Medulla oblongata (tissue), 1 donor: ENCODE data around the gene XYLT1.

ENCODE experiments used
- DNase-seq: peaks from one replicate; pipeline ENCODE4 v3.0.0-alpha.2; 2015; ENCODE audit errors: extremely low spot score

The XYLT1 gene

DNA sequence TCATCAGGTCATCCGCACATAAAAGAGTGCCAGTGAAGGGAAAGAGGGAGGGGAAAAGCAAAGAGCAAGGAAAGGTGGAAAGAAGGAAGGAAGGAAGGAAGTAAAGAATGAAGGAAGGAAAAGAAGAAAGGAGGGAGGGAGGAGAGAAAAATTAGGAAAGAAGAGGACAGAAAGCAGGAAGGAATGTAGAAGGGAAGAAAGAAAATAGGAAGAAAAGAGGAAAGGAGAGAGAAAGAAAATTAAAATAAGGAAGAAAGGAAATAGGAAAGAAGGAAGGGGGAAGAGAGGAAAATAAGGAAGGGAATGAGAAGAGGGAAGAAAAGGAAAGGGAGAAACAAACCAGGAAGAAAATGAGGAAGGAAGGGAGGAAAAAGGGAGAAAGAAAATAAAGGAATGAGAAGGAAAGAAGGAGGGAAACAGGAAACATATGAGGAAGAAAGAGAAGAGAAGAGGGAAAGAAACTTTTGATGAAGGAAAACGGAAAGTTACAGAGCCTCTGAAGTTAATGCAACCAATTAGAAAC is 212.6 kb downstream of the XYLT1 start:
- no peak for DNase-seq

DNA sequence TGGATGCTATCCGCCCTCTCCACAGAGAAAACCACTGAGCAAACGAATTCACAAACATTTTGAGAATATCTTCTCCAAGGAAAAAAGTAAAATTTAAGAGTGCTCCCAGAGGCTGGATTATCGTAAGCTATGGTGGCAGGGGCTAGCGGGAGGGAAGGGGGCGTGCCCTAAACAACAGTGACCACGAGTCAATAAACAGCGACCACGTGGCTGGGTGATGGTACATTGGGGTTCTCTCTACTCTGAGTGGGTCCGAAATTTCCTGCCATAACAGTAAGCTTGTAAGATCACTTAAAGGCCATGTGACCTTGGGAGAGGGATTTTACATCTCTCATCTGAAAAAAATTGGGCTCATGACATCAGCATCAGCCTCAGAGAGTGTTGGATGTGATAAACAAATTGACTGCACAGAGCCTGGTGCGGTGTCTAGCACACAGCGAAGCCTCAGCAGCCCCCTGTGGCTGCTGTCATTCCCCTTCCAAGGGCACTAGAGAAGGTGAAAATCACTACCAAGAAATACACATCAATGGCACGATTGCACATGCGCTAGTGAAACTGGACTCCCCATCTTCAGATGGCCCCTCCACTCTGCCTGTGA is 213.2 kb downstream of the XYLT1 start:
- DNase-seq = no peak

DNA sequence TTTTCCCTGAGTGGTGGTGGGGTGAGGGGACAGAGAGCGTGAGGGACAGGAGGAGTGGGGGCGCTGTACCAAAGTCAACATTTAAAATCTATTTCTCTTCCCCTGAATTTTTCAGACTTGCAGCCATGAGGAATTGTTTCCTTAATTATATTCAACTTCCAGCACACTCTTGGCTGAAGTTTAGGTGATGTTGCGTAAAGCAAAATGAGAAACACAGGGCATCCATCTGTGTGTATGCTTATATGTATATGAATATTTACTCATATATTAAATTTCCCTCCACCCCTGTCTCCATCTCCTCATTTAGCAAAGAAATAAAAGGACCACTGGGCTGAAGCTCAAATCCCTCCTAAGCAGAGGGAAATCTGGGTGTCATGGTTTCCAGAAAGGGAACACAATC is 218.1 kb downstream of the XYLT1 start:
- no peak for DNase-seq

DNA sequence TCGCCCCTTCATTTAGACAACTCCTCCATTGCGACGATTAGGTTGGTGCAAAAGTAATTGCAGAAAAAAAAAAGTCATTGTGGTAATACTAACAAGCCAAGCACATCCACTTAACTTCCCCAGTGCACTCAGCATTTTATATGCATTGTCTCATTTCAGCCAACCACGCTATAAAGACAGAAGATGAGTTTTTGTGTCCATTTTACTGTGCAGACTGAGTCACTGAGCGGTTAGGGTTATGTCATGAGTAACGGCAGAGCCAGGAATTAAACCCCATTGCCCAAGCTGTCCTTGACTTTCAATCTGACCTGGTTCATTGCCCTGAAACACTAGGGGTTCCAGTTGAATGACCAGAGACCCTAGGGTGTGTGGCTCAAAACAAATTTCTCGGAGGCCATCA is 218.7 kb downstream of the XYLT1 start:
- DNase-seq = no peak

DNA sequence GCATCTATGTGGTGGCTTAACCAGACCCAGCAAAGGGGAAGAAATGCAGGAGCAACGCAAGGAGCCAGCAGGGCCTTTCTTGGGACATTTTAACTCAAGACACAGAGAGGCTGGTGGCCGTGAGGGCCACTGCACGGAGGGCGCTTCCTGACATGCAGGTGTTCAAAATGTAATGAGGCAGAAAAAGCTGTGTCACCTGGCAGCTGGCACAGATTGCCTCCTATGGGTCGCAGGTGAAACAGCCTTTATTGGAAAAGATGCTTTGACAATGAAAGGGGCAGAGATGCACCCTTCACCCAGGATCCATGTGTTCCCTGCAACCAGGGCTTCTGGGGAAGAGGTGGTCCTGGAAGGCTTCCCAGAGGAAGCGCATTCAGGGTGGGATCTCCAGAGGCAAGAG is 219.3 kb downstream of the XYLT1 start:
- no peak for DNase-seq

DNA sequence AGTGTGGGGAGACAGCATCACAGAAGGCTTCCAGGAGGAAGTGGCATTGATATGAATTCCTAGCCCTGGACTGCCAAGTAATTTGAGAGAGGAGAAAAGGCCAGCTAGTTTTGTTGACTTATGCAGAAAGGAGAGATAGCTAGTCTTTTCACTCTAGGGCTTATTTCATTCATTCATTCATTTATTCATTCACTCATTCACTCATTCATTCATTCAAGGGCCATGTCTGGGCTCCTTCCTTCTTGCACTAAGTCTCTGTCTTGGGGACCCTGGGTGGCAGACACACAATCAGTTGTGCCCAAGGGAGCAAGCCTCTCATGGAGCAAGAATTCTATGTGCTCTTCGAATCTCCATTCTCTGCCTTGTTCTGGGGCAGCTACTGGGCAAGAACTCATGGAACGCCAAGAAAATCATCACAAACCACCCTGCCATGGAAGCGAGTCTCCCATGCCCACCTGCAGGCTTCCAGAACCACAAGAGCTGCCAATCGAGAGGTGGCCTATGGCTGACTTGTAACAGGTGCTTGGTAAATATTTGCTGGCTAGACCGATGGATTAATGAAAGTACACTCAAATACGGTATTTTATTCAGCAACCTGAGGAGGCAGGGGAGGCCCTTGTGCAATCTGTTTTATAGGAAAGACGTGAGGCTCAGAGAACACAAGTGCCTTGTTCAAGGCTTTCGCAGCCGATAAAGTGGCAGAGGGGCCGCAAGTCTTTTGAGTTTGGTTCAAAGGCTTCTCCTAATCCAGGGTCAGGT is 223.6 kb downstream of the XYLT1 start:
- no peak for DNase-seq

DNA sequence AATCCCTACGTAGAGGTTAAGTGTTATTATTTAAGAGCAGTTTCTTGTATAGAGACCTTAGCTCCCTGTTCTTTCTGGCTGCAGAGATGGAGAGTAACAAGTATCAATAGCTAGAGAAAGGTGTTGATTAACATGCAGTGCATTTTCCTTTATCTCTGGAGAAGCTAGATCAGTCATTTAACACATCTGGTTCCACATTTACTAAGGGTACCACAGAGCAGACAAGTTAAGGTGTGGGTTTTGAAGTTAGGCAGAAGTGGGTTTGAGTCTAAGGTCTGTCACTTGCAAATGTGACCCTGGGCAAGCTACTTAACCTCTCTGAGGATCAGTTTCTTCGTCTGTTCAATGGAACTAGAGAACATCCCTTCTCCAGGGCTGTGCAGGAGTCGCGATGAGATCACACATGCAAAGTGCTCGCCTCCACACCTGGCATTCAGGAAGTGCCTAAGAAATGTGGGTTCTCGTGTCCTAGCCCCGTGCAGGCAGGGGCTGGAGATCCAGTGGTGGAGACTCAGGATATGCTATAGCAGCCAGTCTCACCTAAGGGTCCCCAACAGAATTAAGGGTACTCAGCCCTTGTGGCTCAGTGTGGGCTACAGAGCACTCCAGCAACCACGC is 224.4 kb downstream of the XYLT1 start:
- DNase-seq = no peak

DNA sequence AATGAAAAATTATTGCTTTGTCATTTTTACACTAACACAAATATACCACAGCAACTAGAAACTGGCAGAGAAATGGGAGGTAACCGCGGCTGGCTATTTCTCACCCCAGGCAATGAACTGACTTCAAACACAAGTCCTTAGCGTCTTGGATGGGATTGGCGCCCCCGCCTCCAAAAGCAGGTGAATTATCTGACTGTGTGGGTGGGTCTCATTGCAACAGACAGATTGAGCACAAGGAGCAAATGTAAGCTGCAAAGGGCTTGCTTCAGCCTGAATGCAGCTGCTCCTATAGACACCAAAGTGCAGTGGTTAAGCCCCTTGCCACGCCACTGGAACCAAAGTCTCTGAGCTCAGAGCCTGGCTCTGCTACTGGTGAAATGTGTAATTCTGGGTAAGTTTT is 225.0 kb downstream of the XYLT1 start:
- DNase-seq = no peak

DNA sequence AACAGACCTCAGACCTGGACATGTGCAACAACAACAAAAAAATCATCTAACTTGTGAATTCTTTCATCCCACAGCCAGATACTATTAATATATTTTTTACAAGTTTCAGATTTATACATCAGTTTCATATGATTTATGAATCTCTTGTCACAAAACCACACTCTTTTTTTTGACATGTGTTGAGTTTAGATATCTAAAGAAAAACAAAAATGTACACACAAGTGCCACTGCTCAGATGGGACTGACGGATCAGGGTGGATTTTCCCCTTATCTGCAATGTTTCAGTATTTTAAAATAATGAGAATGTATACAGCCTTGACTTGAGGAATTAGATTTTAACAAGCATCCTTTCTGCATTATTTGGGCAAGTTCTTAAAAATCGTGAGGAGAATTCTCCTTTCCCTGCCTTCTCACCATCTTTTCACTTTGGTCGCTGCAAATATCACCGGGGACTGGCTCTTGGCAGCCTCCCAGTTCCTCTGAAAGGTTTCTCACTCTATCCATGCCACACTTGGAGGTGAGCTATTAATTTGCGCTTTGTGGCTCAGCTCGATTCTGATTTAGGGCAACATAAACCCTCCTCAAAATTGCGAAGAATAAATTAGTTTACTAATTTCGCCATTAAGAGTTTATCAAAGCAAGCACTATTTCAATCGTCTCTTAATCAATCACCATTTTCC is 225.7 kb downstream of the XYLT1 start:
- no peak for DNase-seq

DNA sequence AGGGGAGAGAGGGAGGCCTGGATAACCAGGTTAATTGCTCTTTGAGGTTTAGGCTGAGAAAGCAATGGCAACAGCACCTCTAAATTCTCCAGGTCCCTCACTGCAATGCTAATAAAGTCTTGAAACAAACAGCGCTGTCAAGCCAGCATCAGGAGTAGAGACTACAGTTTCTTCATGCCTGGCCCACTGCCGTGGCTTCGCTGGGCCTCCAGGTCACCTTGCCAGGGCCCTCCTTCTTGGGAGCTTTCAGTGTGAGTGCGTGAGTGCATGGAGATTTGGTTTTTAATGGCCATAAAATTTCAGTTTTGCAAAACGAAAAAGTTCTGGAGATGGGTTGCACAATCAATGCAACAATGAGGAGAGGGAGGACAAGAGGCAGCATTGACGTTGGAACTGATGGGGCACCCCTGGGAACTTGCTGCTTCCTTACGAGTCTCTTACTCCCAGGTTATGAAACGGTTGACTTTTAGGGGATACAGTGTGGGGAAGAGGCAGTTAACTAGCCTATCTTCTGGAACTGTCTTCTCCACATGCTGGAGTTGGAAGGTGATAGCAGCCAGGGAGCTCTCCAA is 229.4 kb downstream of the XYLT1 start:
- no peak for DNase-seq

DNA sequence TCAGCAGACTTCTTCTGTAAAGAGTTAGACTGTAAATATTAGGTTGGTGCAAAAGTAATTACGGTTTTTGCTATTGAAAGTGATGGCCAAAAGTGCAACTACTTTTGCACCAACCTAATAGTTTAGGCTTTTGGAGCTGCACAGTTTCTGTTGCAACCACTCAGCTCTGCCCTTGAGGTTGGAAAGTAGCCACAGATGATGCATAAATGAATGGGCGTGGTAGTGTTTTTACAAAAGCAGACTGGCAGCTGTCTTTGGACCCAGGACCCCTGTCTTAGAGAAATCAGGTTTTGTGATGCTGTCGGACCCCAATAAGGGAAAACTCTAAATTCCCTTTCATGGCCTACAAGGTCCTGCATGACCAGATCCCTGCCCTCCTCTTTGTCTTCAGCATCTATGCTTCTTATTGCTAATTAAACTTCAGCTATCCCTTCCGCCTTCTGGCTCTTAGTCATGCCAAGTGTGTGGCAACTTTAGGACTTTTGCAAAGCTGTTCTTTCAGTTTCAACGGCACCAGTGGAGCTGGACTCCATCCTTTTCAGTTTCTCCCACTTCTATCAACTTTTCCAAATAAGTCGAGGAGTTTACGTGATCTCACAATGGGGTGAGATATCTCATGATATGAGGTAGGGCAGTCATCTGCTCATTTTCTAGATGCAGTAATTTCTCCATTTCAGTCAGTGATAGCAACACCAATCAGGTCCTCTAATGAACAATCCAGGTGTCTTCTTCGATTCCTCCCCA is 232.3 kb downstream of the XYLT1 start:
- no peak for DNase-seq

DNA sequence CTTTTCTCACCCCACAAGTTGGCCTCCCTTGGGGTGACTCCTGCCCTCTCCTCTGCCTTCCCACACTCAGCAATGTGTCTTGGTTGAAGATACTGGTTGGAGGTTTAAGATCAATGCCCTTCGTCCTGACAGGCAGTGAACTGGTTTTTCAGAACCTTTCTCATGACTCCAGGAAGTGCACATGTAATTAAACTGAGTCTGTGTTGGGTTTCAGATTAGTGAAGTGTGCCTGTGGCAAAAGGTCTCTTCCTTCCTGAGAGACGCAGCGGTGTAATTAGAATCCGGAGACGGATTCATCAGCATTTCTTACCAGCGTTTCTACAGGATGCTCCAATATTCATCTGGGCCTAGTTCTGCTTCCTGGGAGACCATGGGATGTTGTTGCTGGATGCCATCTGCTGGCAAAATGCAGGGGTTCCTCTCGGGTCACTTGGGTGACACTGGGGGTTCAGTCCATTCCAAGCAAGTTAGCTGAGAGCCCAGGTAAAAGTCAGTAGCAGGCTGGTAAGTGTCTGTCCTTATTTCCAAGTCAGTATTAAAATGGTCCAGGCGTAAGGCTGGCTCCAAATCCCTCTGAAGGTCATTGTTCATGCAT is 233.3 kb downstream of the XYLT1 start:
- DNase-seq = peak; percentile 34

DNA sequence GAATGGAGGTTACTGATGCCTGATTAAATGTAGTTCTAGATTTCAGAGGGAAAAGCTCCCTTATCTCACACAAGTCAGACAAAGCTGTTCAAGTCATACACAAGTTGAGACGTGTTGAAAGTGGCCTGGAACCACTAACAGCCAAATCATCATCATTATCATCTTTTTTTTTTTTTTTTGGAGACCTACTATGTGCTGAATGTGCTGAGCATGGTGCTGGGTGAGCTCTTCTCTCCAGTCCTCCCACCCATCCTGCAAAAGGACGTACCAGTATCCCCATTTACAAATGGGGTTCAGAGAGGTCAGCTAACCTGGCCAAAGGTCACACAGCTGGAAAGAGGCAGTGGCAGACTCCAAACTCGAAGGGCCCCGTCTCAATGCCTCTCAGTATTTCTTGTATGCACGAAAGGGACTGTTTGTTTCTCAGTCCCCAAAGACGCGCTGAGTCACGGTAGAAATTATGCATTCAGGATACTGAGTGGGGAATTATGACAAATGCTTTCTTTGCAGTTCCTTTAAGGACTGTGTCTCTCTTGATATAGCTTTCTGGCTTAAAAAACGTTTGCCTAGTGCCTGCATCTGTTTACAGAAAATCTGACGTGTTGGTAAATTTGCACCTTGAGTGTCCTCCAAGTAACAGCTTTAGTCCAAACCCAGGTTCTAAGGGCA is 235.5 kb downstream of the XYLT1 start:
- DNase-seq = no peak

DNA sequence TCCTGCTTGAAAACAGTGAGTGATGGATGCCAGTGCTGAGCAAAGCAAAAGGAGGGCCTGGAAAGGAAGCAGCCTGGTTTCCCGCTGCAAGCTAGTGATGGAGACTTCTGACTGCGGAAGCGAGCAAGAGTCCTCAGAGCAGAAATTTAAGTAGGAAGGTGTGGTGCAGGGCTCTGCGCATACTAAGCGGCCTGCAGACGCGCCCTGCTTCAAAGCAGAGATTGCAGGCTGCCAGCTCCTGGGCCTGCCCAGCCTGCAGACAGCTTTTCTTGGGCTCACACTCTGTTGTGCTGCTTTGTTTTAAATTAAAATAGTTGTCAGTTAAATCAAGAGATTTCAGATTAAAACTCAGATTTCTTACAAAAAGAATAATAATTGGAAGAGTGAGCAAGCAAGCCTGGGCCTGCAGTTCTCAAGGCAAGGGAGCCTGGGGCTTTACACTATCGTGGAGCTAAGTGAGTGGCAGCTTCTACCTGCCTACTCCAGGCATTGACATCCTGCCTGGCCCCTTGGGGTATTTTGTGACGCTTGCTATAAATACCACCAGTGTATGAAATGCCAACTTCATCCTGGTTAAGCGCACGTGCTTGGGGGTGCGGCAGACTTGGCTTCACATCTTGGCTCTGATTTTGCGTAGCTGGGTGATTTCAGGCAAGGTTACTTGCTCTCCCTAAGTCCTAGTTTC is 237.3 kb downstream of the XYLT1 start:
- no peak for DNase-seq

DNA sequence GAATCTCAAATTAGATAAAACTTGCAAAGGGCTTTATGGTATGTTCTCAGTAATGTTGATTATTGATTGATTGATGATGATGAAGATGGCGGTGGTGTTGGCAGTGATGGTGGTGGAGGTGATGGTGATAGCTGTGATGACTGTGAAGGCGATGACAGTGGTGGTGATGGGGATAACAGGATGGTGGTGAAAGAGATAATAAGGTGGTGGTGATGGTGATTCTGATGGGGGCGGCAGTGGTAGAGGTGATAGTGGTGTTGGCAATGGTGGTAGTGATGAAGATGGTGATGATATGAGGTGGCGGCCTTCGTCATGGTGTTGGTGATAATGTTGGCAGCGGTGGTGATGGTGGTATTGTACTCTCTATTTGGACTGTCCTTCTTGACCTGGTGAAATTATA is 238.3 kb downstream of the XYLT1 start:
- DNase-seq = no peak

DNA sequence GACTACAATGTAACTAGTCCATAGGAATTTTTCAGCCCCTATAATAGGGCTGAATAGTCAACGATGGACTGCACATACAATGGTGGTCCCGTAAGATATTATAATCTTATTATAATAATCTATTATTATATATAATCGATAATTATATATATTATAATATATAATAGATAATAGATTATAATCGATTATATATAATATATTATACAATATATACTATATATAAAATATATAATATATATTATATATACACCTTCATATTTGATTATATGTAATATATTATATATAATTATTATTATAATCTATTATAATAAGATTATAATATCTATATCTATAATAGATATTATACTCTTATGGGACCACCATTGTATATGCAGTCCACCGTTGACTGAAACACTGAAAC is 238.8 kb downstream of the XYLT1 start:
- no peak for DNase-seq

DNA sequence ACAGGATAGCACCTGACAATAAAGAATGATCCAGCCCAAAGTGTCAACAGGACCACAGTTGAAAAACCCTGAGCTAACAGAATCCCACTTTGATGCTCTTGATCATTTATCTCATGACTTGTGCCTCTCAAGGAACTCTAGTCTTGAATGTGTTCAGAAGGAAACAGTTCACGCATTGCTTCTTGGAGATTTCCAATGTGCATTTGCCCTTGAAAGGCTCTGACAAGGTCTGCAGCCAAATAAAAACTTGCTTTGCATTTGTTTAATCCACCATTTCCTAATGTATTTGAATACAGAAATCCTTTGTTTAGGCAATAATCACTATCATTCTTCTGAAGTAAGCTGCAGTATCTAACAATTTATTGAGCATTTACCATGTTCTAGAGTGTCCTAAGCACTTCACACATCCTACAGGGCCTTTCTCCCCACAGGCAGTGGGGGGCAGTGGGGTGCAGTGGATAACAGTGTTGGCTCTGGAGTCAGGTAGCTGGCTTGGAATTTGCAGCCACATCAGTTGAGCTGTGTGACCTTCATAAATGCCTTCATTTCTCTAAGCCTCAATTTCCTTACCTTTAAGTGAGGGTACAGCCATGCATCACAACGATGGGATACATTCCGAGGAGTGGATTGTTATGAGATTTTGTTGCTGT is 239.7 kb downstream of the XYLT1 start:
- DNase-seq = no peak

DNA sequence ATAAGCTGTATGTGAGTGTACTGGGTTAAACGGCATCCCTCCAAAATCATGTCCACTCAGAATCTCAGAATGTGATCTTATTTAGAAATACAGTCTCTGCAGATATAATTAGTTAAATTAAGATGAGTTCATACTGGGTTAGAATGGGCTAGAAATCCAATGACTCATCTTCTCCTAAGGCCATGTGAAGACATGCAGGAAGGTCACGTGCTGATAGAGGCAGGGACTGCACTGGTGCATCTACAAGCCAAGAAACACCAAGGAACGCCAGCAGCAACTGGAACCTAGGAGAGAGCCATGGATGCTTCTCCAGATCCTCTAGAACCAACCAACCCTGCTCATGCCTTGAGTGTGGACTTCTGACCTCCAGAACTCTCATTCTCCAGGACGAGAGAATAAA is 241.0 kb downstream of the XYLT1 start:
- DNase-seq = no peak

DNA sequence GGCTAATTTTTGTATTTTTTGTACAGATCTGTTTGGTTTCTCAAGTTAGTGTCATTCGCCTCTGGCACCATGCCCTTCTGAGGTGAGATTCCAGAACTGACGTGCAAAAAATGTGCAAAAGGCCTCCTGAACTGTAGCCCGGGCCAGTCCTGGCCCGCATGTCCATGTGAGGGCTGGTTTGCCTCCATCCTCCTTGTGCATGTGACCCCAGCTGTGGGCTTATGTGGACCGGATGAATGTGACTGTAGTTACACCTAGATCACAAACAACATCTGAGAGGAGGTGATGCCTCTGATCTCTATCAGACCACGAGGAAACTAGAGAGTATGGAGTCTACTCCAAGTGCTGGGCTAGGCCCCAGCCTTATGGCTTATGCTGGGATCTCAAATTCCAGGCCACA is 241.6 kb downstream of the XYLT1 start:
- no peak for DNase-seq

DNA sequence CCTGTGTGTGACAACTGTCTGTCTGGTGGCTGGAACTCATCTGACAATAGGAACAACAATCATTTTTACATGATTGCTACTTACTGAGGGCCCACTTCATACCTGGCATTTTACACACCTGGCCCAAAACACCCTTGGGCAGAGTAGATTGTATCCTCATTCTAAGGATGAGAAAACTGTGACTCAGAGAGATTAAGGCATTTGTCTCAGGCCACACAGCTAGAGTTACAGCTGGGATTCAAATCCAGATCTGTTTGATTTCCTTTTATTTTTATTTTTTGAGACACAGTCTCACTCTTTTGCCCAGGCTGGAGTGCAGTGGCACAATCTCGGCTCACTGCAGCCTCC is 242.1 kb downstream of the XYLT1 start:
- no peak for DNase-seq
